H1 (cell line): ENCODE results near the gene TMEM272. TPM values are rescaled to one million over a fixed set of nuclear protein-coding genes. Genes with fewer than 3 reads are reported as not detected.

Experiments used
- BACH1 ChIP-seq: IDR thresholded peaks from 2 replicates; pipeline ENCODE4 v1.6.1; 2012; ENCODE audit warnings: low read length, improper control_type of control experiment
- BRCA1 ChIP-seq: IDR thresholded peaks from 2 replicates; pipeline ENCODE4 v1.6.1; 2012; ENCODE audit warnings: low read depth, low read length, improper control_type of control experiment
- CHD2 ChIP-seq: IDR thresholded peaks from 2 replicates; pipeline ENCODE4 v1.6.1; 2012; ENCODE audit warnings: low read length, improper control_type of control experiment
- FOSL1 ChIP-seq: IDR thresholded peaks from 2 replicates; pipeline ENCODE4 v1.6.1; 2011; ENCODE audit warnings: mild to moderate bottlenecking, low read depth, low read length, moderate library complexity; ENCODE audit not compliant: insufficient read depth
- JUND ChIP-seq: IDR thresholded peaks from 2 replicates; pipeline ENCODE4 v1.6.1; 2011; ENCODE audit warnings: mild to moderate bottlenecking, improper control_type of control experiment, low read length
- MAFK ChIP-seq: IDR thresholded peaks from 2 replicates; pipeline ENCODE4 v1.6.1; 2012; ENCODE audit warnings: low read depth, mild to moderate bottlenecking, improper control_type of control experiment, low read length
- POU5F1 ChIP-seq: IDR thresholded peaks from 2 replicates; pipeline ENCODE4 v1.6.1; 2011; ENCODE audit warnings: low read depth, mild to moderate bottlenecking, low read length, moderate library complexity
- SIN3A ChIP-seq, 2 experiments: IDR thresholded peaks in 1 of 2; conservative IDR thresholded peaks in 1 of 2; 2 replicates each; pipeline ENCODE4 v1.6.1; 2011 to 2012; ENCODE audit warnings: low read length in 2 of 2, improper control_type of control experiment in 1 of 2, low read depth in 1 of 2, mild to moderate bottlenecking in 1 of 2
- polyA plus RNA-seq, 7 experiments: library from polyadenylated mRNA; depleted of rRNA in 3 of 7; stranded (reverse) in 5 of 7; unstranded in 2 of 7; fragments of >200 nt in 5 of 7; fragments of 200-250 nt in 2 of 7; gene quantifications; 1 replicate in 5 of 7; 2 replicates in 1 of 7; 4 replicates in 1 of 7; pipeline versions ENCODE4 v1.2.1 to v1.2.3, GENCODE V29; 2011 to 2013; ENCODE audit warnings: missing spikeins in 2 of 7, mixed read lengths in 2 of 7
- total RNA-seq: library from RNA; stranded (reverse); fragmentation: NEBNext Ultra II Directional; extraction: Animal tissue kit (Norgen Biotek cat#: 25700); gene quantifications from 2 replicates; pipeline ENCODE4 v1.2.1, GENCODE V29; 2021

TMEM272 gene
- total and polyA plus RNA-seq, 2 of the 8 experiments (the other 6 are each of a cell fraction or from before 2014, with no cell fraction given): 0.05 TPM; not detected in 1

DNA sequence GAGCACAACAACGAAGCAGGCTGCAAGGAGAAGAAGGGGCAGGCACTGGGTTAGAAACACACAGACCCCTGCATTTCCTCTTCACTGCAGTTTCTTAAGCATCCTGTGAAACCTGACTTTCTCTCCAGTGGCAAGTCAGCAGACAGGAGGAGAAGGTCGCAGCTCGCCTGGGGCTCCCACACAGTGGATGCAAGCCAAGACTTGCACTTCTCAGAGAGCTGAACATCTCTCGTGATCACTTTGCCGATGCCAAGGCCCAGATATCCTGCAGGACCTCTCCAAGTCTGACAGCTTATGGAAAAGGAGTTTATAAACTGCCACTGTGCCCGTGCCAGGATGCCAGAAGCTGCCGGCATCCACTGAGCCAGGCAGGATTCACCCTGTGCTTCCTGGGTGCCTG lies 18.4 kb downstream of the TMEM272 start (continued):
- TF ChIP-seq CHD2 (no peak), BRCA1 (no peak), SIN3A (conservative IDR thresholded peaks at IDR 0.05 in 1 of 2, IDR thresholded peaks at IDR 0.05 in 1 of 2; ENCODE audit: low read depth in 1 of 2, low read length in 2 of 2) (no peak), BACH1 (no peak), JUND (no peak), POU5F1 (no peak), MAFK (no peak), FOSL1 (no peak)
